GM19397 (cell line): ENCODE data around the gene SCART1.
"Not testable (repeated sequence)": the region's sequence is repeated elsewhere in the genome, so short reads cannot be mapped to it uniquely, and the experiment has no call there.

Source experiments
- ATAC-seq: cut with Tn5 transposase; IDR thresholded peaks from one replicate; pipeline ENCODE4 v1.9.1; 2021; ENCODE audit warnings: mild to moderate bottlenecking, moderate library complexity; ENCODE audit not compliant: unreplicated experiment

The SCART1 gene

DNA sequence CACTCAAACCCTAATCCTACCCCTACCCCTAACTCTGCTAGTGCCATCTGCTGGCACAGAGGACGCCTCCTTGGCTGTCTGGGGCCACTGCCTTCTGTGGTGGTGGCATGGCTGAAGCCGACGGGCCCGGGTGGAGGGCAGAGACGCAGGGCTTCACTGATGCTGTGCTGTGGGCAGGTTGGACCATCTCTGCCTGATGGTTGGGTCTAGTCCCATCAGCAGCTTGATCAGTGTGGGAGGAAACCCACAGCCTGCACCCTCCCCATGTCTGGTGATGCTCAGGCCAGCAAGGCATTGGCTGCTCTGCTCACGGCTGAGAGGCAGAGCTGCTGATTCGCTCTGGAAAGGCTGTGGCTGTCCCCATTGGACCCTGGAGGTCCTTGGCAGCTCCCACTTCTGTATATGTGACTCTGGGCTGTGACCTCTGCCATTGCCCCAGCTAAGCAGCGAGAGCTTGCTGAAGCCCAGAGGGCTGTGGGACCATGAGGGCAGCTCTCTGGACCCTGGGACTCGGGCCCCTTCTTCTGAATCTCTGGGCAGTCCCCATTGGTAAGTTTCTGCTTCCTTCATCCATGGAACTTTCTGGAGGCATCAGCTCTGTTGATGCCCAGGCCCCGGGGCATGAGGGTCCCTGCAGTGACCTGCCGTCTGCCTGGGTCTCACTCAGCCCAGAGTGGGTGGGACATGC lies at the start of gene SCART1:
TSS of gene SCART1 (plus strand) at position 430 of the 688 bp plus-strand sequence. CDS start at position 483, 53 bp downstream.
- ATAC-seq, result no peak

DNA sequence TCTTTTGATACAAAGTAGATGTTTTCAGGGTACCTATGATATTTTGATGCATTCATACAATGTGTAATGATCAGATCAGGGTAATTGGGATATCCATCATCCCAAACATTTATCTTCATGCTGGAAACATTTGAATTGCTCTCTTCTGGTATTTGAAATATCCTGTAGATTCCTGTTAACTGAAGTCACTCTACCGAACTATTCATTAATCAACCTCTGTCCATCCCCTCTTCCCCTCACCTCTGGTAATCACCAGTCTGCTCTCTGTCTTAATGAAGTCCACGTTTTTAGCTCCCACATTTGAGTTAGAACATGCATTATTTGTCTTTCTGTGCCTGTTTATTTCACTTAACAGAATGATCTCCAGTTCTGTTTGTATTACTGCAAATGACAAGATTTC lies 48.5 kb upstream of the SCART1 start:
- no peak for ATAC-seq

DNA sequence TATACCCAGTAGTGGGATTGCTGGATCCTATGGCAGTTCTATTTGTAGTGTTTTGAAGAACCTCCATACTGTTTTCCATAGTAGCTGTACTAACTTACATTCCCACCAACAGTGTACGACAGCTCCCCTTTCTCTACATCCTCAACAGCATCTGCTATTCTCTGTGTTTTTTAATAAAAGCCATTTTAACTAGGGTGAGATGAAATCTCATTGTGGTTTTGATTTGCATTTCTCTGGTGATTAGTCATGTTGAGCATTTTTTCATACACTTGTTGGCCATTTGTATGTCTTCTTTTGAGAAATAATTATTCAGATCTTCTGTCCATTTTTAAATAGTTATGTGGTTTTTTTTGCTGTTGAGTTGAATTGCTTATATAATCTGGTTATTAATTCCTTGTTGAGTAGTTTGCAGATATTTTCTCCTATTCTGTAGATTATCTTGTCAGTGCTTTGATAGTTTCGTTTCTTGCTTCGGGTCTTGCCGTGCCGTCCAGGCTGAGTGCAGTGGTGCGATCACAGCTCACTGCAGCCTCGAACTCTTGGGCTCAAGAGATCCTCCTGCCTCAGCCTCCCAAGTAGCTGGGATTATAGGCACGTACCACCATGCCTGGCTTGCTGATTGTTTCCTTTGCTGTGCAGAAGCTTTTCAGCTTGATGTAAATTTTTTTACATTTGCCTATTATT lies 47.8 kb upstream of the SCART1 start:
- no peak for ATAC-seq

DNA sequence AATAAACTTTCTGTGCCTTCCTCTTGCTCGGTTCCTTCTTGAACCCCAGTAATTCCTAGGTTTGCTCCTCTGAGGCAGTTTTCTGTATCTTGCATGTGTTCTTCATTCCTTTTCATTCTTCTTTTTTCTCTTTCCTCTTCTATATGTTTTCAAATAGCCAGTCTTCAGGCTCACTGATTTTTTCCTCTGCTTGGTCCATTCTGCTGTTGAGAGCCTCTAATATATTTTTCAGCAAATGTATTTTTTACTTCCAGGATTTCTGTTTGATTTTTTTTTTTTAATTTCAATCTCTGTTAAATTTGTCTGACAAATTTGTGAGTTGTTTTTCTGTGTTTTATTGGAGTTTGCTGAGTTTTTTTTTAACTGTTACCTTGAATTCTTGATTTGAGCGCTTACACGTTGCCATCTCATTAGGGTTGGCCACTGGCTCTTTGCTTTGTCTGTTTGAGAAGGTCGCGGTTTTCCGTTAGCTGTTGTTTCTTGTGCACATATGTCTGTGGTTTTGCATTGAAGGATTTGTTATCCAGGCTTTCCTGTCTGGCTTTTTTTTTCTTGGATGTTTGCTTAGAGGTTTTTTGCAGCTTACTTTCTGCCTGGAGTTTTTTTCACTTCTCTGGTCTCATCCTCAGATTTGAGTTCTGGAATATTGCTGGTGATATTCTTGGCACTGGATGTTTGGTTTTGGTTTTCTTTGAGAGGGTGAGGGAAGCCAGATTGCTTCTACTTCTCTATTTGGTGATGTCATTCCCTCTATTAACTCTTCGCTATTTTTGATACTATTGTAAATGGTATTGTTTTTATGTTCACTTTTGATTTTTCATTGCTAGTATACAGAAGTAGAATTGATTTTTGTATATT lies 42.0 kb upstream of the SCART1 start:
- ATAC-seq, result no peak

DNA sequence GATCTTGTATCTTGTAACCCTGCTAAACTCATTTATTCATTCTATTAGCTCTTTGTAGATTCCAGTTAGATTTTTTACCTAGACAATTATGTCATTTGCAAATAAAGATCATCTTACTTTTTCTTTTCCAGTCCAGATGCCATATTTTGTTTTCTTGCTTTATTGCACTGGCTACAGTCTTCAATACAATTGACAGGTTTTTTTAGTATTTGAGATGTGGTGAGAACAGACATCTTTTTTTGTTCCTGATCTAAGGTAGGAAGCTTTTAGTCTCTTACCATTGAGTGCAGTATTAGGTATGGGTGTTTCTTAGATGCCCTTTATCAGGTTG lies 41.4 kb upstream of the SCART1 start:
- ATAC-seq, result no peak

DNA sequence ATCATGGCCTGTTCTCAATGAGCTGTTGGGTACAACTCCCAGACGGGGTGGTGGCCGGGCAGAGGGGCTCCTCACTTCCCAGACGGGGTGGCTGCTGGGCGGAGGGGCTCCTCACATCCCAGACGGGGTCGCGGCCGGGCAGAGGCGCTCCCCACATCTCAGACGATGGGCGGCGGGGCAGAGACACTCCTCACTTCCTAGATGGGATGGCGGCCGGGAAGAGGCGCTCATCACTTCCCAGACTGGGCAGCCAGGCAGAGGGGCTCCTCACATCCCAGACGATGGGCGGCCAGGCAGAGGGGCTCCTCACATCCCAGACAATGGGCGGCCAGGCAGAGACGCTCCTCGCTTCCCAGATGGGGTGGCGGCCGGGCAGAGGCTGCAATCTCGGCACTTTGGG lies 39.3 kb upstream of the SCART1 start:
- ATAC-seq, result not testable (repeated sequence)

DNA sequence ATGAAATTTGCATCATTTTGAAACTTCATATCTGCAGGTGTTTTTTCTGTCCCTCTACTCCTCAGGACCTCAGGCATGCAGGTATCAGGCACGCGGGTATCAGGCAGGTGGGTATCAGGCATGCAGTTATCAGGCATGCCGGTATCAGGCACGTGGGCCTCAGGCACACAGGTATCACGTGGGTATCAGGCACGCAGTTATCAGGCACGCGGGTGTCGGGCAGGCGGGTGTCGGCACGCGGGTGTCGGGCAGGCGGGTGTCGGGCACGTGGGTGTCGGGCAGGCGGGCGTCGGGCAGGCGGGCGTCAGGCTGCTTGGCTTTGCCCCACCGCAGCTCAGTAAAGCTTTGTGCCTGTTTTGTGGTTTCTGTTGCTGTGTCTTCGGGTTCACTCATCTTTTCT lies 38.0 kb upstream of the SCART1 start:
- ATAC-seq, result no peak

DNA sequence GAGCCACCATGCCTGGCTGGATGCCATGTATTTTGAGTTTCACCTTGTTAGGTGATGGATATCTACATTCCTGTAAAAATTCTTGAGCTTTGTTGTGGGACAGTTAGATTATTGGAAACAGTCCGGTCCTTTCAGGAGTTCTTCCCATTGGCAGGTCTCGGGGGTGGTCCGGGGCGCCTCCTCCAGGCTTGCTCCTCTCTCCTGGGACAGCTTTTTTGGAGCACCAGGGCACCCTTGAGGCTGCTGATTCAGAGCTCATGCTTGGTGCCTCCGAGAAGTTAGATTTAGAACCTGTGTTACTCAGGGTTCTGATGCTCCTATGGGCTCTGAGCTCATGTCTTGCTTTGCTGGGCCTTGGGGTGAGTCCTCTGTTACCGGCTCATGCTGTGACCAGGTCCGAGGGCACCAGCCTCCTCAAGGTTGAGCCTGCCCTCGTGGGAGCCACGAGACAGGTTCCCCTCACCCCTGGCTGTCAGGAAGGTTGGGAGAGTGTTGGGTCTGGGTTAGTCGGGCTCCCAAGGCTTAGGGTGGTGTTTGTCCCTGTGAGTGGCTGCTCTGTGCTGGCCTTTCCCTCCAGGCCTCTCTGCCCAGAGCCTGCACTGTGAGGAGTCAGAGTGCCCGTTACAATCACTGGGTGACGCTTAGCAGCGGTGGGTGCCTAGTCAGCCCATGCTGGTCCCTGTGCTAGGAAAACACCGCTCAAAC lies 35.3 kb upstream of the SCART1 start:
- no peak for ATAC-seq

DNA sequence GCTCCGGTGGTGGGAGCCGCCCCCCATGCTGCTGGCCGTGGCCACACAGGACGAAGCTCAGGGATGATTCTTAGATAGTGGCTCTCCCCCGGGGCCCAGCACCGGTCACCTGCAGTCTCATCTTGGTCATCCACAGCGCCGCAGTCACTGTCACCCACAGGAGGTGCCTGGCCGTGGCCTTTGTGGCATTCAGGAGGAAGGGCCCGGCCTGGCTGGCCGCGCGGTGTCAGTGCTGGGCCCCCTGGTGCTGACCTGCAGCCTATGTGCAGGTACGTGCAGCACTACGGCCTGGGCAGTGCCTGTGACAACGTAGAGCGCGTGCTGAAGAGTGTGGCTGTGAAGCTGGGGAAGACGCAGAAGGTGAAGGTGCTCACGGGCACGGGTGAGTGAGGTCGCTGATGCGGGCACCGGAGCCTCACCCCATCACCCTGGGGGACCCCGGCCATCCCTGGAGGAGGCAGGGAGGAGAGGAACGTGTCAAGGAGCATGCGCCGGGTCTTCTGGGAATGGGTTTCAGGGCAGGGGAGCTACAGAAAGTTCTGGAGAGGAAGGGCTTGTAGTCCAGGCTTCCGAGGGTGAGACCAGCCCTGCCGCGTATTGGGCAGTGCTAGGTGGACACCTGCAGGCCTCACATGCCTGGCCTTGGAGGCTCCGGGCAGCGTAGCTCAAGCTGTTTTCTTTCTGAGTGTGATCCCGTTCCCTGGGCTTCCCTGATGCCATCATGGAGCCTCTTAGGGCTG lies 34.4 kb upstream of the SCART1 start:
- ATAC-seq, result no peak

DNA sequence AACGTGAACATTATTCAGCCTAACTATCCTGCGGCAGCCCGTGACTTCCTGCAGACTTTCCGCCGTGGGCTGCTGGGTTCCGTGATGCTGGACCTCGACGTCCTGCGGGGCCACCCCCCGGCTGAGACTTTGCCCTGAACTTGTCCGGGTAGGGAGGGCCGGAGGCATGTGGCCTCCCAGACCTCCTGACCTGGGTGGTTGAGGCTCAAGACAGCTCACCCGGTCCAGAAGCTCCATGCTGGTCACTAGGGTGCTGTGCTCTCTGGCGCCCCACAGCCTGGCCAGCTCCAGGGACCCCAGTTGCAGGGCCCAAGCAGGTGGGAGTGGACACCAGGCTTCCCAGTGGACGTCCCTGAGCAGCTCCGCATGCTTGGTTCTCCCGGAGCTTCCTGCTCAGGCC lies 33.7 kb upstream of the SCART1 start:
- no peak for ATAC-seq

DNA sequence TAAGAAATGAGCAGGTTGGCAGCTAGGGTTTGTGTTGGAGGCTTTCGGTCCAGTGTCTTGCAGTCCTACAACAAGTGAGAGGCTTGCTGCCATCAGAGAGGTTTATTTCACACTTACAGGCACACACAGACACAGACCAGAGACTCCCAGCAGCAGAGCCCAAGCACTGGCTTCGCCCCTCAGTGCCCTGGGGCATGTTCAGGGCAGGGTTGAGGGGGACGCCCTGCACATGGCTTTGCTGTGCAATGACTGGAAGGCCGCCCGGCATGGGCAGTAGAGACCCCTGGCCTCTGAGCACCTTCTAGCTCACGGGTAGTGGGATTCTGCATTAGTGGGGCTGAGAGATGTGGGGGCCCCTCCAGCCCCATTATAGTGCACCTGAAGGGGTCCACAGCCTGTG lies 33.2 kb upstream of the SCART1 start:
- ATAC-seq, result no peak

DNA sequence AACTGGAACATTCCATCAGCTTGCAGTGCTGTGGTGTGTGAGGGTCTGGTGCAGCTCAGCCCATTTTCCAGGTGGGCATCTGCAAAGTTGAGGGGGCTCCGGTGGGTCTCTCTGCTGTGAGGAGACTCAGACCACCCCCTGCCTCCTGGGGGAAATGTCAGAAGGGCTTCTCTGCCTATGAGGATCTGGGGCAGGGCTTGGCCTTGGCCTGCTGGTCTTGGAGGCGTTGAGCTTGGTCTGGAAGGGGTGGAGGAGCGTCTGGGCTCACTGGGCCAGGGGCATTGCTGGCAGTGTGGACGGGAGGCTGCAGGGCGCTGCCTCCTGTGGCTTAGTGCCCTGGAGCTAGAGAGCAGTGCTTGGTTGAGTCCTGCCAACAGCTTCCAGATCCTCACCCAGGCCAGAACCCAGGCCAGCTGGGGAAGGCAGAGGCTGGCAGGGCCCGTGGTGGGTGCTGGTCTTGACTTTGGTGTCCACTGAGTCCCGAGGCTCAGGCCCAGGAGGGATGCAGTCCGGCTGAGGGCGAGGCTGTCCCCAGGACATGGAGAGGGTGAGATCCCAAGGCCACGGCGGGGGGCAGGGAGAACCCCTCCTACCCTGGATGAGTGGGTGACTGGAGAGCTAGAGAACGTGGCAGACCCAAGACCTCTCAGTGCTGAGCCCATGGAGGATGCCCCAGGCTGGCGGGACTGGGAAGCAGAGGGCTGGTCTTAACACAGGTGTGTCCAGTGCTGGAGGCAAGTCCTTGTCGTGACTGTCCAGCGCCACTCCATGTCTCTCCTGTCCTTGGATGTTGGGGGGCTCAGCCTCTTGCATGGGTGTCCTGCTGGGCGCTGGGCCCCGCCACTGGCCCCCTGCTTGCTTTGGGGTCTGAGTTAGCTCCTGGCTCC lies 32.2 kb upstream of the SCART1 start:
- no peak for ATAC-seq

DNA sequence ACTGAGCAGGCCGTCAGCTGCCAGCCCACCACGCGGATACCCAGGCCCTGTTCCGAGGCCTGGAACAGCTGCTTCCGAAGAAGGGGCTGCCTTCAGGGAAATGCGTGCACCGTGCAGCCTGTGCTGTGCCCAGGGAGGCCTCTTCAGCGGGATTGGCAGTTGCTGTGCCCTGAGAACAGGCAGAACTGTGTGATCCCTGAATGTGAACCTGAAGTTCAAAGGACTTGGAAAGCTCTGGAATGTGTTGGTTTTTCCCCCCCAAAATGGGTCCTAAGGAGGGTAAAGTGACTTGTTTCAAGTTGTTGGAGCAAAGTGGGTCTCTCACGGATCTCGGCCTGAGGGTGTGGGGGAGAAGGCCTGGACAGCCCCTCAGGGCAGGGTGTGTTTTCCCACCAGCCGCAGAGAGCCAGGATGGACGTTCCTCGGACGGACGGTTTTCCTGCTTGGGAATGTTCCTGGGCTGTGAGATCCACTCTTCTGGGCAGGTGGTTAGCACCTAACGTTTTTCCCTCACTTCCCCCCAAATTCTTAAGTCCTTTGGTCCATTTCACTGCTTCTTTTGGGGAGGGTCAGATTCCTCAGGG lies 31.4 kb upstream of the SCART1 start:
- ATAC-seq, result no peak

DNA sequence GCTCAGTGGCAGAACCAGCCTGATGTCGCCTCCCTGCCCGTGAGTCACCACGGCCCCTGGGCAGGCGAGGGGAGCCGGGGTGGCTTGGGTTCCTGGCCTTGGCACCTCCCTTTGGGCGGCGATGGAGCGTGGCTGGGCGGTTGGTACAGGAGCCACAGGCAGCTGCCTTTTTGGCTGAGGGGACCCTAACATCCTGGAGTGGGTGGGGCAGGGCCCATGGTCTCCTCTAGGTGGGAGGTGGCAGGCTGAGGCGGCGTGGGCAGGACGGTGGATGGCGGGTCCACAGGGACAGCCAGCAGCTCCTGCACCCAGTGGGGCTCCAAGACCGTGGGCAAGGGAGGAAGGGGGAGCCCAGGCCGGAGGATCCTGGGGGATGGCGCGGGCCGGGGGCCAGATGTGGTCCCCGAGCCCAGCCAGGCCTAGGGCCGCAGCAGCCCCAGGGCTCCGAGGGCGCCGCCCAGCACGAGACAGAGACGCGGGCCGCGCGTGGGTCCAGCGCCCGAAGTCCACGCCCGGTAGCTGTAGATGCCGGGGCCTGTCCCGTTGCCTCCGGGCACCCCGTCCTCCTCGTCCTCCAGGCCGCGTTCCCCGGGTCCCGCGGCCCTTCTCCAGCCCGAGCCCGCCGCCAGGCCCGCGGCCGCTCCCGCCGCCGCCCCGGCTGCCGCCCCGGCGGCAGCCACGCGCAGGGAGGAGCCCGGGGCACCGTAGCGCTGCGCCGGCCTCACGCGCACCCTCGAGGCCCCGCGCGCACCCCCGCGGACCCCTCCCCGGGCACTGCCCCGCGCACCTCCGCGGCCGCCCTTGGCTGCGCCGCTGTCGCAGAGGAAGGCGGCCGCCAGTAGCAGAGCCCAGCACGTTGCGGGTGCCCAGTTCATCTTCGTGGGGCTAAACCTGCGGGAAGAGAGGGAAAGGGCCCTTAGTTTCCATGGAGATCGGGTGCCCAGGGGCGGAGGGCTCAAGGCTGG lies 30.7 kb upstream of the SCART1 start:
- no peak for ATAC-seq

DNA sequence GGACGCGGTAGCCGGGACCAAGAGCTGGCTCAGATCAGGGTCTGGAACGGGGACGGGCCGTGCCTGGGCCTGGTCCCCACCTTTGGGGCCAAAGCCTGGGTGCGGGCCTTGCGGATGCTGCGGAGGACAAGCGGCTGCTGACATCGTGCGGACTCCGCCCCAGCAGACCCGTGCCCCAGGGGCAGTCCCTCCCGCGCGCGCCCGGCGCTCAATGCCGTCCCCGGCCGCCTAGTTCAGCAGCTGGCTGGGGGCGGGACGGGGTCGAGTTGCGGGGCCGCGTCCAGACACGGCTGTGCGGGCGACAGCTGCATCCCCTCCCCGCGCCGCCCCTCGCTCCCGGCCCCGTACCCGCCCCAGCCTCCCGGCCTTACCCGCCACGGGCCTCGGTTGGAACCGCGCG lies 29.6 kb upstream of the SCART1 start:
- ATAC-seq, result not testable (repeated sequence)

DNA sequence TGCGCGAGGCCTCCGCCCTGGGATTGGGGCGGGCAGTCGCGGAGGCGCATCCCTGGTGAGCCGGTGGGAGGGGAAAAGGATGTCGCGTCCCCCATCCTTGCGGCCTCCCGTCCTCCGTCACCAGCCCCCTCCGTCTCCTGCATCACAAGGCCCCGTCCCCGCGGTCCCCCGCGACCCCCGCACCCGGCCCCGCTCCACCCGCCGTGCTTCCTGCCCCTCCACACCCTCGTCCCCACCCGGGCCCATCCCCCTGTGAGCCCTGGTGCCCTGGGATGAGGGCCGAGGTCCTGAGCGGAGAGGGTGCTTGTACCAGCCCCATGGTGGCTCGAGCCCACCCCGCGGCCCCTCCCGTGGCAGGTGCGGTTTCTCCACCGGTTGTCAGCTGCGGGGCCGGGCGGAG lies 29.1 kb upstream of the SCART1 start, which contains the start of gene SPRN:
TSS of gene SPRN (minus strand) at position 25 of the 400 bp plus-strand sequence. CDS start 944 bp downstream, outside the sequence.
- ATAC-seq, result not testable (repeated sequence)

DNA sequence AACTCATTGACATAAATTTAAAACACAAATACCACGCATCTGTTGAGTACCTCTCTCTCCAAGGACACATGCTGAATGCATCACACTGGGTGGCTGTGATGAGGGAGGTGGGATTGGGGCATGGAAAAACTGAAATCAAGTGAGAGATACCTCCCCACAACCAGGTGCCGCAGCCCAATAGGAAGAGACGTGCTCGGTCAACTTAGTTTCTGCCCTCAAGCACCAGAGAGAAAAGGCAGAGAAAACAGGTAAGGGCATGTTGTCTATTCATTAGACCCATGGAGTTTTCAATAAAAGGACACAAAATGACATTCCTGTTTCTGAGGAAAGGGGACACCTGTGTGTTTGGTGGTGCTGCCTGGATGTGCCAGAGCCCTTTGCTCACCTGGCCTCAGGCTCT lies 24.2 kb upstream of the SCART1 start:
- not testable (repeated sequence) for ATAC-seq
